Large intestine (tissue), 3 donors: ENCODE data around the gene KLHL6. TPM values are rescaled to one million over a fixed set of nuclear protein-coding genes. Genes with fewer than 3 reads are reported as not detected.
"Not testable (repeated sequence)": the region's sequence is repeated elsewhere in the genome, so short reads cannot be mapped to it uniquely, and the experiment has no call there.

Experiments
- DNase-seq, 2 donors: peaks; one replicate each; pipeline versions ENCODE4 v3.0.0 to v3.0.0-alpha.2; 2013
- H3K27ac ChIP-seq: one replicate; pipeline ENCODE4 v1.5.1; 2013; ENCODE audit warnings: low read length
- H3K27me3 ChIP-seq: 2 replicates; pipeline ENCODE4 v1.6.1; 2013; ENCODE audit warnings: low read length; ENCODE audit not compliant: control insufficient read depth, insufficient read depth
- H3K36me3 ChIP-seq: 2 replicates; pipeline ENCODE4 v1.6.1; 2013; ENCODE audit warnings: low read length; ENCODE audit not compliant: control insufficient read depth, insufficient read depth
- H3K4me1 ChIP-seq: one replicate; pipeline ENCODE4 v1.6.1; 2013; ENCODE audit warnings: low read length; ENCODE audit not compliant: control insufficient read depth, insufficient read depth
- H3K4me3 ChIP-seq: one replicate; pipeline ENCODE4 v1.5.1; 2013; ENCODE audit warnings: low read length
- H3K9me3 ChIP-seq: one replicate; pipeline ENCODE4 v1.6.1; 2013; ENCODE audit warnings: mild to moderate bottlenecking, low read depth, low read length, moderate library complexity; ENCODE audit not compliant: control insufficient read depth
- WGBS: methylation state at CpG from one replicate; pipeline ENCODE4 v1.1.5; 2013; ENCODE audit warnings: low lambda C conversion rate; ENCODE audit not compliant: insufficient coverage; 5-methylcytosine and 5-hydroxymethylcytosine counted together
- polyA plus RNA-seq: library from polyadenylated mRNA; unstranded; fragments of 120-200 nt; gene quantifications from one replicate; pipeline ENCODE4 v1.2.1, GENCODE V29; 2013

KLHL6 gene
- polyA plus RNA-seq, 1 donor = 2.5 TPM

- Histone ChIP-seq H3K36me3 (no peaks in the 10 kb centered on the region), H3K4me3 (no peak overlapping the region), H3K4me1 (peaks cover 30% of the 10 kb centered on the region), H3K9me3 (no peaks in the 10 kb centered on the region), H3K27ac (peak overlapping the region; percentile 87), H3K27me3 (no peaks in the 10 kb centered on the region)
- no CpG with 5 or more reads among the region's 4 CpGs for WGBS
- DNase-seq = no peak
Observed at GRCh38 chr3:183534249-183534648, 21.3 kb downstream of the KLHL6 start.

GRCh38 chr3:183533412-183534132 lies 21.9 kb downstream of the KLHL6 start:
- Histone ChIP-seq H3K4me3 (no peak overlapping the region), H3K36me3 (no peaks in the 10 kb centered on the region), H3K27ac (peak overlapping the region; percentile 87), H3K27me3 (no peaks in the 10 kb centered on the region), H3K9me3 (no peaks in the 10 kb centered on the region), H3K4me1 (peaks cover 31% of the 10 kb centered on the region)
- 13% methylated on average over 3 of the region's 10 CpGs for WGBS
- peak; percentile 82 to 93 for DNase-seq

DNA sequence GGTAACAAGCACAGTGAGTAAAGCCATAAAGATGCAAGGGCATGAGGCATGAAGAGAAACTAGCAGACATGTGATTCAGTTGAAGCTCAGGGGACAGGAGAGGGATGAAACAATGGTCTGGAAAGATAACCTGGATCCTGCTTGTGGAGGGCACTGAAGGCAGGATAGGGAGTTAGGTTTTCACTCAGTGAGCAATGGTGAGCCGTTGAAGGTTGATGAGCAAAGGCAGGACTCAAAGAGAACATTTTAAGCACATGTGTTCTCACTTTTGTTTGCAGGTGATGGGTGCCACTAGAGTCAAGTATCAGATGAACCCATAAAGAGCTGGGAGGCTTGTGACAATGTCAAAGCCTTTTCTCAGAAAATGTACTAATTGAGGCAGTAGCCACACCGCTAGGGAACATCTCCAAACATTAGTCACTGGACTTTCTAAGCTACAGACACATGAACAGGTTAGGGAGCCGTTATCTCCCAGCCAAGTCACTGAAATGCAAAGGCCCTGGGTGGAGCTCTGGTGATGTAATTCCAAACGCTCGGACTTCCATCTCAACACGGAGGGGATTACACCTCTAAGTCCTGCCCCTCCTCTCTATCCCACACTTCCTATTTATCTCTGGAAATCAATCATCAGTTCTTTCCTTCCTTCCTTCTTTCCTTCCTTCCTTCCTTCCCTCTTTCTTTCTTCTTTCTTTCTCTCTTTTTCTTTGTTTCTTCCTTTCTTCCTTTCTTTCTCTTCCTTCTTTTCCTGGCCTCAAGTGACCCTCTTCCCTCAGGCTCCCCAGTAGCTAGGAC lies 22.7 kb downstream of the KLHL6 start:
- no peaks in the 10 kb centered on the region for H3K9me3 ChIP-seq
- H3K27ac ChIP-seq = peak overlapping the region; percentile 87
- H3K36me3 ChIP-seq = no peaks in the 10 kb centered on the region
- 6% methylated on average over 3 of the region's 6 CpGs for WGBS
- no peak overlapping the region for H3K4me3 ChIP-seq
- peaks cover 38% of the 10 kb centered on the region for H3K4me1 ChIP-seq
- peak; percentile 79 to 90 for DNase-seq
- no peaks in the 10 kb centered on the region for H3K27me3 ChIP-seq

DNA sequence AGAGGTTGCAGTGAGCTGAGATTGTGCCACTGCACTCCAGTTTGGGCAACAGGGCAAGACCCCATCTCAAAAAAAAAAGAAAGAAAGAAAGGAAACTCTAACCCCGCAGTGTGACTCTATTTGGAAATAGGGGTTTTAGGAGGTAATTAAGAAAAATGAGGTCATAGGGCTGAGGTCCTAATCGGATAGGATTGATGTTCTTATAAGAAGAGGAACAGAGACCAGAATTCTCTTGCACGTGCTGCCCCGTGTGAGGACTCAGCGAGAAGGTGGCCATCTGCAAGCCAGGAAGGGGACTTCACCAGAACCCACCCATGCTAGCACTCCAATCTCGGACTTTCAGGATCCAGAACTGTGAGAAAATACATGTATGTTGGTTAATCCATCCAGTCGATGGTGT lies 25.8 kb downstream of the KLHL6 start:
- WGBS = 90% methylated on average over 2 of the region's 7 CpGs
- H3K27ac ChIP-seq = no peak overlapping the region
- no peaks in the 10 kb centered on the region for H3K9me3 ChIP-seq
- no peak for DNase-seq
- no peaks in the 10 kb centered on the region for H3K36me3 ChIP-seq
- H3K4me1 ChIP-seq = peaks cover 31% of the 10 kb centered on the region
- no peak overlapping the region for H3K4me3 ChIP-seq
- H3K27me3 ChIP-seq = no peaks in the 10 kb centered on the region

GRCh38 chr3:183529185-183529584 lies 26.3 kb downstream of the KLHL6 start:
- H3K4me1 ChIP-seq = peaks cover 27% of the 10 kb centered on the region
- no peaks in the 10 kb centered on the region for H3K27me3 ChIP-seq
- no peaks in the 10 kb centered on the region for H3K36me3 ChIP-seq
- no CpG with 5 or more reads among the region's 1 CpG for WGBS
- peak in 1 of 2 donors; percentile 49 for DNase-seq
- H3K27ac ChIP-seq = no peak overlapping the region
- no peaks in the 10 kb centered on the region for H3K9me3 ChIP-seq
- no peak overlapping the region for H3K4me3 ChIP-seq

GRCh38 chr3:183528758-183529157 lies 26.7 kb downstream of the KLHL6 start:
- not testable (repeated sequence) for DNase-seq

DNA sequence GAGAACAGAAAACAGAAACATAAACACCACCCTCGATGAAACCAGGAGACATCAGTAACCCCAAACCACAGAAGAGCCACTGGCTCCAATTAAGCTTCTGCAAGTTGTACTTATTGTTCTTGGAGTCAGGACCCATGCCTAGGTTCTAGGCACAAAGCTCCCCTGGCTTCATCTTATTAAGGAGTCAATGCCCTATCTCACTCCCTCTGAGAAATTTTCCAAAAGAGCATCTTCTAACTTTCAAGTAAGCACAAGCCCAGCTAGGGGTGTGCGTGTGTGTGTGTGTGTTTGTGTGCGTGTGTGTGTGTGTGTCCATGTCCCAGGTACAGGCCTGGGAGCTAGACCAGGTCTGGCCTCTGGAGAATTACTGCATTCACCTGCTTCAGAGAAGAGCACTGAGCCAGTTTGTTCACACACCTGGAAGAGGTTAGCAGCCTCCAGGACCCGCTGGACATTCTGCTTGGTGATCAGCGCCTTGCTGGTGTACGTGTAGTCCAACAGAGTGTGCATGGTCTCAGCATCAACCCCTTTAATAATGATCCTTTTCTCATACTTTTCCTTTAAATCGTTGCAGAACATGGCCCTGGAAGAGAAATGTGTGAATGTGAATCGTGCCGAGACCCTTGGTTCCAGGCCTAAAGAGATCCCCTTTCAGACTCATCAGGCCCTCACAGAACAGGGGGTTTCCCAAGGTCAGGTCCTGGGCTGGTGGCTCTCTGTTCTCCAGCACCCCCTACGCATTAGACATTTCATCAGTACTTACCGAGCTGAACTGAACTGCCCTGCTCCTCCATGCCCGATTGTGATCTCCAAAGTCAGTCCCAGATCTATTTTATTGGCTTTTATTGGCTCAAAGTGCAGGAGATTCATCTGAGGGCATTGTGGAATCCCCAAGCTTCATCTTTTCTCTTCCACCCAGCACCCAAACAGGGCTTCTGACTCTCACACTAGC lies 27.8 kb downstream of the KLHL6 start:
- 68% methylated on average over 5 of the region's 12 CpGs for WGBS
- DNase-seq = no peak
- Histone ChIP-seq H3K4me3 (no peak overlapping the region), H3K27ac (no peak overlapping the region), H3K4me1 (peaks cover 18% of the 10 kb centered on the region), H3K9me3 (no peaks in the 10 kb centered on the region), H3K27me3 (no peaks in the 10 kb centered on the region), H3K36me3 (no peaks in the 10 kb centered on the region)

More at GRCh38 chr3:183528758-183529157, 26.7 kb downstream of the KLHL6 start:
- H3K27ac ChIP-seq, H3K36me3 ChIP-seq, H3K4me3 ChIP-seq, H3K9me3 ChIP-seq, H3K27me3 ChIP-seq: not testable (repeated sequence)
- WGBS = no CpG with 5 or more reads among the region's 6 CpGs
- peaks cover 25% of the 10 kb centered on the region for H3K4me1 ChIP-seq

DNA sequence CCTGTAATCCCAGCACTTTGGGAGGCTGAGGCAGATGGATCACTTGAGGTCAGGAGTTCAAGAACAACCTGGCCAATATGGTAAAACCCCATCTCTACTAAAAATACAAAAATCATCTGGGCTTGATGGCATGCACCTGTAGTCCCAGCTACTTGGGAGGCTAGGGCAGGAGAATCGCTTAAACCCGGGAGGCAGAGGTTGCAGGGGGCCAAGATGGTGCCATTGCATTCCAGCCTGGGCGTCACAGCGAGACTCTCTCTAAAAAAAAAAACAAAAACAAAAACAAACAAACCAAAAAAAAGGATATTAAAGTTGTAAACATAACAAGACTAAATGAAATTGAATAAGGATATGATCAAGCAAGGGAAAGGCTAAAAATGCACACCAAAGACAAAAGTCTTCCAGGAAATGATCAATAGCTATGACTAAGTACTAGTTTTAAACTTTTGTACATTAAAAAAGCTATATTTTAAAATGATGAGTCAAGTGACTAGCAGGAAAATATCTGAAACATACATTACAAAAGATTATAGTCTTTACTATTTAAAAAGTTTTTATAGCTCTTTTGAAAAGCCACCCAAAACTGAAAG lies 28.6 kb downstream of the KLHL6 start:
- Histone ChIP-seq H3K27me3 (no peaks in the 10 kb centered on the region), H3K36me3 (no peaks in the 10 kb centered on the region), H3K4me1 (peaks cover 12% of the 10 kb centered on the region), H3K27ac (no peak overlapping the region), H3K9me3 (no peaks in the 10 kb centered on the region), H3K4me3 (no peak overlapping the region)
- 100% methylated on average over 4 of the region's 4 CpGs for WGBS
- no peak for DNase-seq

- no peaks in the 10 kb centered on the region for H3K27me3 ChIP-seq
- H3K9me3 ChIP-seq = no peaks in the 10 kb centered on the region
- no peak overlapping the region for H3K27ac ChIP-seq
- H3K4me1 ChIP-seq = peaks cover 18% of the 10 kb centered on the region
- no peak overlapping the region for H3K4me3 ChIP-seq
- DNase-seq = no peak
- H3K36me3 ChIP-seq = no peaks in the 10 kb centered on the region
- no CpG with 5 or more reads among the region's 6 CpGs for WGBS
Observed at GRCh38 chr3:183524476-183524875, 31.0 kb downstream of the KLHL6 start.
